Loucy (cell line): Measurements from ENCODE around the gene PUM1.

Experiments
- CTCF ChIP-seq: fragments of 200-600 bp; sonication (generic); conservative IDR thresholded peaks from 2 replicates; pipeline ENCODE4 v1.5.1; 2014; ENCODE audit warnings: mild to moderate bottlenecking, antibody characterized with exemption, low read length
- EZH2phosphoT487 ChIP-seq: fragments of 200-600 bp; IDR thresholded peaks from 2 replicates; pipeline ENCODE4 v1.6.1; 2018; ENCODE audit warnings: antibody characterized with exemption, mild to moderate bottlenecking, moderate library complexity, borderline replicate concordance

- TF ChIP-seq CTCF (no peak), EZH2phosphoT487 (no peak)
Observed at GRCh38 chr1:30991862-30992606, 73.5 kb downstream of the PUM1 start.
